K562 (cell line): Measurements from ENCODE around the gene LASP1NB.

ENCODE experiments used
- BRF1 ChIP-seq: IDR thresholded peaks from 3 replicates; pipeline ENCODE4 v1.6.1; 2011; ENCODE audit warnings: borderline replicate concordance, mild to moderate bottlenecking; ENCODE audit not compliant: insufficient read length; ENCODE audit errors: extremely low read depth
- FOXJ2 ChIP-seq: fragments of 200-800 bp; sonication (Bioruptor generic); IDR thresholded peaks from 2 replicates; pipeline ENCODE4 v1.6.1; 2016; ENCODE audit warnings: missing genetic modification characterization, missing compliant biosample characterization
- NR1H2 ChIP-seq: sonication (generic); formaldehyde crosslinking; IDR thresholded peaks from 2 replicates; pipeline ENCODE4 v1.4.0; 2020; ENCODE audit warnings: mild to moderate bottlenecking, missing genetic modification reagents
- RBM25 ChIP-seq: fragments of 200-400 bp; formaldehyde crosslinking; IDR thresholded peaks from 2 replicates; pipeline ENCODE4 v1.6.1; 2018; ENCODE audit warnings: low read length, low read depth, moderate library complexity; ENCODE audit not compliant: severe bottlenecking
- YBX1 ChIP-seq: fragments of 450-650 bp; IDR thresholded peaks from 2 replicates; pipeline ENCODE4 v1.7.1; 2016; ENCODE audit warnings: mild to moderate bottlenecking
- TF ChIP-seq, protein P1 (sequence below): sonication (generic); formaldehyde crosslinking; IDR thresholded peaks from 2 replicates; pipeline ENCODE4 v1.8.0; 2023; ENCODE audit warnings: mild to moderate bottlenecking, missing genetic modification reagents

The LASP1NB gene

GRCh38 chr17:38883592-38884526 lies 41.6 kb upstream of the LASP1NB start (continued):
- TF ChIP-seq, protein P1, sequence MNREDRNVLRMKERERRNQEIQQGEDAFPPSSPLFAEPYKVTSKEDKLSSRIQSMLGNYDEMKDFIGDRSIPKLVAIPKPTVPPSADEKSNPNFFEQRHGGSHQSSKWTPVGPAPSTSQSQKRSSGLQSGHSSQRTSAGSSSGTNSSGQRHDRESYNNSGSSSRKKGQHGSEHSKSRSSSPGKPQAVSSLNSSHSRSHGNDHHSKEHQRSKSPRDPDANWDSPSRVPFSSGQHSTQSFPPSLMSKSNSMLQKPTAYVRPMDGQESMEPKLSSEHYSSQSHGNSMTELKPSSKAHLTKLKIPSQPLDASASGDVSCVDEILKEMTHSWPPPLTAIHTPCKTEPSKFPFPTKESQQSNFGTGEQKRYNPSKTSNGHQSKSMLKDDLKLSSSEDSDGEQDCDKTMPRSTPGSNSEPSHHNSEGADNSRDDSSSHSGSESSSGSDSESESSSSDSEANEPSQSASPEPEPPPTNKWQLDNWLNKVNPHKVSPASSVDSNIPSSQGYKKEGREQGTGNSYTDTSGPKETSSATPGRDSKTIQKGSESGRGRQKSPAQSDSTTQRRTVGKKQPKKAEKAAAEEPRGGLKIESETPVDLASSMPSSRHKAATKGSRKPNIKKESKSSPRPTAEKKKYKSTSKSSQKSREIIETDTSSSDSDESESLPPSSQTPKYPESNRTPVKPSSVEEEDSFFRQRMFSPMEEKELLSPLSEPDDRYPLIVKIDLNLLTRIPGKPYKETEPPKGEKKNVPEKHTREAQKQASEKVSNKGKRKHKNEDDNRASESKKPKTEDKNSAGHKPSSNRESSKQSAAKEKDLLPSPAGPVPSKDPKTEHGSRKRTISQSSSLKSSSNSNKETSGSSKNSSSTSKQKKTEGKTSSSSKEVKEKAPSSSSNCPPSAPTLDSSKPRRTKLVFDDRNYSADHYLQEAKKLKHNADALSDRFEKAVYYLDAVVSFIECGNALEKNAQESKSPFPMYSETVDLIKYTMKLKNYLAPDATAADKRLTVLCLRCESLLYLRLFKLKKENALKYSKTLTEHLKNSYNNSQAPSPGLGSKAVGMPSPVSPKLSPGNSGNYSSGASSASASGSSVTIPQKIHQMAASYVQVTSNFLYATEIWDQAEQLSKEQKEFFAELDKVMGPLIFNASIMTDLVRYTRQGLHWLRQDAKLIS: no peak
- no peak for TF ChIP-seq BRF1
- no peak for TF ChIP-seq NR1H2 (CRISPR knock-in tag)
- TF ChIP-seq FOXJ2: no peak
- peak; percentile 44 for TF ChIP-seq RBM25
- TF ChIP-seq YBX1: no peak
